Stomach (tissue), 9 donors: ENCODE measurements around the gene FLT1. TPM values are rescaled to one million over a fixed set of nuclear protein-coding genes. Genes with fewer than 3 reads are reported as not detected.

Source experiments
- DNase-seq, 2 donors: peaks; one replicate each; pipeline versions ENCODE4 v3.0.0 to v3.0.0-alpha.2; 2013 to 2019
- H3K27ac ChIP-seq, 5 donors: fragments of 200-600 bp in 4 of 5; sonication (generic) in 4 of 5; one replicate each; pipeline ENCODE4 v1.5.1; 2013 to 2019; ENCODE audit warnings: mild to moderate bottlenecking in 1 of 5, moderate library complexity in 1 of 5
- H3K27me3 ChIP-seq, 3 donors: fragments of 200-600 bp; sonication (generic); one replicate each; pipeline ENCODE4 v1.5.1; 2017 to 2019; ENCODE audit warnings: mixed run types in 1 of 3
- H3K36me3 ChIP-seq, 4 donors: fragments of 200-600 bp; sonication (generic); 1 replicate in 3 of 4; 2 replicates in 1 of 4; pipeline ENCODE4 v1.5.1; 2016 to 2019
- H3K4me1 ChIP-seq, 4 donors: fragments of 200-600 bp; sonication (generic); one replicate each; pipeline ENCODE4 v1.5.1; 2016 to 2019
- H3K4me3 ChIP-seq, 4 donors: fragments of 200-600 bp; sonication (generic) in 3 of 4; one replicate each; pipeline ENCODE4 v1.5.1; 2016 to 2019; ENCODE audit warnings: mild to moderate bottlenecking in 1 of 4
- H3K9me3 ChIP-seq, 4 donors: fragments of 200-600 bp; sonication (generic); one replicate each; pipeline ENCODE4 v1.5.1; 2016 to 2019
- CTCF ChIP-seq, 7 experiments: fragments of 450-650 bp in 4 of 7; fragments of 200-600 bp in 3 of 7; sonication (generic) in 3 of 7; IDR thresholded peaks; one replicate each; pipeline ENCODE4 v1.5.1; 2016 to 2019; ENCODE audit warnings: antibody characterized with exemption in 7 of 7, control low read depth in 2 of 7, mild to moderate bottlenecking in 1 of 7
- EP300 ChIP-seq: sonication (generic); formaldehyde crosslinking; IDR thresholded peaks from one replicate; pipeline ENCODE4 v1.6.1; 2017; ENCODE audit warnings: antibody characterized with exemption
- POLR2A ChIP-seq, 4 donors: fragments of 450-650 bp; IDR thresholded peaks; one replicate each; pipeline ENCODE4 v1.6.1; 2016; ENCODE audit warnings: antibody characterized with exemption in 4 of 4, control low read depth in 2 of 4, mild to moderate bottlenecking in 1 of 4, moderate library complexity in 1 of 4
- POLR2AphosphoS5 ChIP-seq, 3 donors: sonication (generic); formaldehyde crosslinking; IDR thresholded peaks; one replicate each; pipeline ENCODE4 v1.6.1; 2016; ENCODE audit warnings: antibody characterized with exemption in 3 of 3
- WGBS, 5 donors: extraction: QIAGEN DNeasy Blood & Tissue Kit in 3 of 5; methylation state at CpG; one replicate each; pipeline versions ENCODE4 v1.1.5 to v1.1.7; 2013 to 2018; 5-methylcytosine and 5-hydroxymethylcytosine counted together
- intact Hi-C: fragments of 100-400 bp; cut with DNase I; formaldehyde crosslinking; loops from one replicate; pipeline ENCODE4 v1.15.1; 2023; ENCODE audit warnings: low total_unique reads
- polyA plus RNA-seq, 3 donors: library from polyadenylated mRNA; stranded (reverse); fragments of 200-250 nt; gene quantifications; one replicate each; pipeline ENCODE4 v1.2.3, GENCODE V29; 2013
- total RNA-seq, 5 donors: library from RNA; depleted of rRNA; stranded (reverse); fragments of >200 nt; gene quantifications; one replicate each; pipeline versions ENCODE4 v1.1.0 to v1.2.3, GENCODE V29; 2014 to 2016
- donor health status: healthy with polysubstance abuse.
- donor health status: Bipolar disorder and iron deficiency.
- donor health status: healthy.

The FLT1 gene
- total and polyA plus RNA-seq, 8 donors: 1.00 to 41.9 (median 3.6) TPM; not detected in 1

GRCh38 chr13:28320884-28321574 is 173.9 kb downstream of the FLT1 start:
- TF ChIP-seq POLR2A (IDR thresholded peaks at IDR 0.05) (no peak), POLR2AphosphoS5 (IDR thresholded peaks at IDR 0.05) (peak in 1 of 3 donors; percentile 10)
- DNase-seq: no peak
- Histone ChIP-seq H3K36me3 (no peaks in the 10 kb centered on the region), H3K9me3 (no peaks in the 10 kb centered on the region), H3K27me3 (peaks cover 0 to 5% (median 0%) of the 10 kb centered on the region in 3 donors), H3K4me1 (peaks cover 0 to 12% (median 2%) of the 10 kb centered on the region in 4 donors), H3K4me3 (no peak overlapping the region), H3K27ac (no peak overlapping the region)
- 49 to 69% (median 63%) methylated on average over 11 of the region's 11 CpGs for WGBS, 5 donors
- intact Hi-C loops: no loop called here

- intact Hi-C loops: no loop called here
- peaks cover 0 to 5% (median 0%) of the 10 kb centered on the region in 3 donors for H3K27me3 ChIP-seq
Observed at GRCh38 chr13:28320209-28320608, 174.7 kb downstream of the FLT1 start.

GRCh38 chr13:28319528-28319927 is 175.4 kb downstream of the FLT1 start:
- intact Hi-C loops: no loop called here
- 76 to 81% (median 80%) methylated on average over 5 of the region's 5 CpGs for WGBS, 5 donors
- no peak overlapping the region for H3K27ac ChIP-seq
- DNase-seq: peak in 1 of 2 donors; percentile 51
- H3K4me3 ChIP-seq: no peak overlapping the region
- no peaks in the 10 kb centered on the region for H3K36me3 ChIP-seq
- H3K27me3 ChIP-seq: peaks cover 0 to 5% (median 0%) of the 10 kb centered on the region in 3 donors
- H3K4me1 ChIP-seq: peaks cover 0 to 12% (median 2%) of the 10 kb centered on the region in 4 donors
- TF ChIP-seq POLR2AphosphoS5 (IDR thresholded peaks at IDR 0.05): no peak
- no peak for TF ChIP-seq CTCF (IDR thresholded peaks at IDR 0.05)
- TF ChIP-seq EP300: no peak
- no peak for TF ChIP-seq POLR2A (IDR thresholded peaks at IDR 0.05)
- H3K9me3 ChIP-seq: no peaks in the 10 kb centered on the region

More at GRCh38 chr13:28320209-28320608, 174.7 kb downstream of the FLT1 start:
- TF ChIP-seq POLR2A (IDR thresholded peaks at IDR 0.05) (no peak), EP300 (no peak)
- peaks cover 0 to 12% (median 2%) of the 10 kb centered on the region in 4 donors for H3K4me1 ChIP-seq
- no peak for DNase-seq
- WGBS, 5 donors: 84 to 94% (median 87%) methylated on average over 6 of the region's 6 CpGs
- no peak overlapping the region for H3K4me3 ChIP-seq
- no peak overlapping the region for H3K27ac ChIP-seq
- H3K36me3 ChIP-seq: no peaks in the 10 kb centered on the region
- H3K9me3 ChIP-seq: no peaks in the 10 kb centered on the region

GRCh38 chr13:28318496-28318895 is 176.4 kb downstream of the FLT1 start:
- H3K9me3 ChIP-seq: no peaks in the 10 kb centered on the region
- H3K27me3 ChIP-seq: peaks cover 0 to 5% (median 0%) of the 10 kb centered on the region in 3 donors
- no peaks in the 10 kb centered on the region for H3K36me3 ChIP-seq
- TF ChIP-seq POLR2AphosphoS5 (IDR thresholded peaks at IDR 0.05) (no peak), CTCF (IDR thresholded peaks at IDR 0.05) (no peak), EP300 (no peak), POLR2A (IDR thresholded peaks at IDR 0.05) (no peak)
- intact Hi-C loops: no loop called here
- H3K4me3 ChIP-seq: no peak overlapping the region
- peak in 1 of 2 donors; percentile 47 for DNase-seq
- 58 to 83% (median 77%) methylated on average over 7 of the region's 7 CpGs for WGBS, 5 donors
- peaks cover 0 to 12% (median 2%) of the 10 kb centered on the region in 4 donors for H3K4me1 ChIP-seq
- H3K27ac ChIP-seq: no peak overlapping the region

- H3K4me3 ChIP-seq: no peak overlapping the region
- no peak for TF ChIP-seq EP300
- no peak for TF ChIP-seq CTCF (IDR thresholded peaks at IDR 0.05)
- no peak for TF ChIP-seq POLR2A (IDR thresholded peaks at IDR 0.05)
- TF ChIP-seq POLR2AphosphoS5 (IDR thresholded peaks at IDR 0.05): no peak
- peaks cover 0 to 12% (median 4%) of the 10 kb centered on the region in 4 donors for H3K4me1 ChIP-seq
- DNase-seq: no peak
- intact Hi-C loops: no loop called here
- H3K27me3 ChIP-seq: peaks cover 0 to 4% (median 0%) of the 10 kb centered on the region in 3 donors
- 82 to 90% (median 85%) methylated on average over 3 to 7 of the region's 7 CpGs for WGBS, 5 donors
- H3K9me3 ChIP-seq: no peaks in the 10 kb centered on the region
- H3K27ac ChIP-seq: no peak overlapping the region
- no peaks in the 10 kb centered on the region for H3K36me3 ChIP-seq
Observed at GRCh38 chr13:28316836-28317235, 178.1 kb downstream of the FLT1 start.
